Osteoblast (primary cell): ENCODE measurements around the gene HOXC13. TPM values are rescaled to one million over a fixed set of nuclear protein-coding genes. Genes with fewer than 3 reads are reported as not detected.

Experiments
- DNase-seq: peaks from one replicate; pipeline ENCODE4 v3.0.0; 2011; ENCODE audit warnings: low spot score, mixed read lengths; ENCODE audit not compliant: insufficient read length; ENCODE audit errors: missing footprints
- H2AFZ ChIP-seq: 2 replicates; pipeline ENCODE4 v1.6.0; 2011; ENCODE audit warnings: mild to moderate bottlenecking, low read length
- H3K27ac ChIP-seq: 2 replicates; pipeline ENCODE4 v1.5.1; 2011; ENCODE audit warnings: mild to moderate bottlenecking, low read depth, low read length, moderate library complexity
- H3K27me3 ChIP-seq: 2 replicates; pipeline ENCODE4 v1.6.0; 2012; ENCODE audit warnings: mild to moderate bottlenecking, control low read depth, inconsistent platforms, low read length, moderate library complexity; ENCODE audit not compliant: insufficient read depth
- H3K36me3 ChIP-seq: 2 replicates; pipeline ENCODE4 v1.5.1; 2011; ENCODE audit warnings: mild to moderate bottlenecking, low read length, control low read depth, moderate library complexity; ENCODE audit not compliant: insufficient read depth
- H3K4me1 ChIP-seq: 2 replicates; pipeline ENCODE4 v1.5.1; 2011; ENCODE audit warnings: mild to moderate bottlenecking, low read length, control low read depth, moderate library complexity; ENCODE audit not compliant: insufficient read depth
- H3K4me2 ChIP-seq: 2 replicates; pipeline ENCODE4 v1.6.0; 2011; ENCODE audit warnings: mild to moderate bottlenecking, low read length; ENCODE audit not compliant: insufficient read depth
- H3K4me3 ChIP-seq: fragments of 200-600 bp; sonication (generic); 3 replicates; pipeline ENCODE4 v1.5.1; 2012; ENCODE audit warnings: mild to moderate bottlenecking, low read length, inconsistent platforms; ENCODE audit not compliant: insufficient read depth
- H3K79me2 ChIP-seq: 2 replicates; pipeline ENCODE4 v1.6.0; 2012; ENCODE audit warnings: mild to moderate bottlenecking, low read length, control low read depth, inconsistent platforms; ENCODE audit not compliant: insufficient read depth
- H3K9me3 ChIP-seq: 2 replicates; pipeline ENCODE4 v1.5.1; 2011; ENCODE audit warnings: low read depth, low read length, control low read depth
- H4K20me1 ChIP-seq: 2 replicates; pipeline ENCODE4 v1.6.0; 2012; ENCODE audit warnings: mild to moderate bottlenecking, low read length, control low read depth; ENCODE audit not compliant: insufficient read depth
- CTCF ChIP-seq: IDR thresholded peaks from 2 replicates; pipeline ENCODE4 v1.5.1; 2011; ENCODE audit warnings: mild to moderate bottlenecking, low read depth, low read length, moderate library complexity; ENCODE audit errors: extremely low read depth
- total RNA-seq: library from RNA; depleted of rRNA; stranded (reverse); fragments of >200 nt; gene quantifications from 2 replicates; pipeline ENCODE4 v1.2.3, GENCODE V29; 2012

The HOXC13 gene
- total RNA-seq, 1 donor, result not detected

GRCh38 chr12:53939141-53940108 is 794 bp downstream of the HOXC13 start:
- H3K79me2 ChIP-seq, result no peaks in the 10 kb centered on the region

GRCh38 chr12:53940443-53941014 is 1.9 kb downstream of the HOXC13 start:
- Histone ChIP-seq H3K36me3 (no peaks in the 10 kb centered on the region), H3K79me2 (no peaks in the 10 kb centered on the region), H3K27ac (no peak overlapping the region), H3K4me3 (no peak overlapping the region), H3K4me1 (no peaks in the 10 kb centered on the region), H3K27me3 (peaks cover 98% of the 10 kb centered on the region), H3K4me2 (no peak overlapping the region), H3K9me3 (no peaks in the 10 kb centered on the region), H2AFZ (no peak overlapping the region), H4K20me1 (peaks cover 2% of the 10 kb centered on the region)
- DNase-seq, result peak; percentile 63
- no peak for TF ChIP-seq CTCF

More at GRCh38 chr12:53939141-53940108, 794 bp downstream of the HOXC13 start:
- Histone ChIP-seq H3K9me3 (no peaks in the 10 kb centered on the region), H3K36me3 (no peaks in the 10 kb centered on the region), H3K4me3 (no peak overlapping the region), H3K27ac (no peak overlapping the region), H3K4me1 (no peaks in the 10 kb centered on the region), H4K20me1 (peaks cover 2% of the 10 kb centered on the region), H3K27me3 (peaks cover 98% of the 10 kb centered on the region), H3K4me2 (no peak overlapping the region), H2AFZ (no peak overlapping the region)
- no peak for TF ChIP-seq CTCF
- peak; percentile 87 for DNase-seq

GRCh38 chr12:53941187-53941586 is 2.6 kb downstream of the HOXC13 start:
- H2AFZ ChIP-seq, result no peak overlapping the region
- no peak overlapping the region for H3K4me2 ChIP-seq
- H3K4me3 ChIP-seq, result no peak overlapping the region
- no peak for TF ChIP-seq CTCF
- H4K20me1 ChIP-seq, result peaks cover 2% of the 10 kb centered on the region
- no peaks in the 10 kb centered on the region for H3K79me2 ChIP-seq
- no peaks in the 10 kb centered on the region for H3K9me3 ChIP-seq
- peak; percentile 49 for DNase-seq
- no peaks in the 10 kb centered on the region for H3K4me1 ChIP-seq
- peaks cover 98% of the 10 kb centered on the region for H3K27me3 ChIP-seq
- H3K36me3 ChIP-seq, result no peaks in the 10 kb centered on the region
- no peak overlapping the region for H3K27ac ChIP-seq

GRCh38 chr12:53941750-53942149 is 3.1 kb downstream of the HOXC13 start:
- Histone ChIP-seq H3K4me2 (no peak overlapping the region), H4K20me1 (peaks cover 2% of the 10 kb centered on the region), H3K36me3 (no peaks in the 10 kb centered on the region), H3K4me1 (no peaks in the 10 kb centered on the region), H3K4me3 (no peak overlapping the region), H3K9me3 (no peaks in the 10 kb centered on the region), H3K27ac (no peak overlapping the region), H3K79me2 (no peaks in the 10 kb centered on the region), H2AFZ (no peak overlapping the region), H3K27me3 (peaks cover 99% of the 10 kb centered on the region)
- TF ChIP-seq CTCF, result no peak
- no peak for DNase-seq
